Adipose tissue (tissue), 3 donors: ENCODE measurements around the gene ATOSB. TPM values are rescaled to one million over a fixed set of nuclear protein-coding genes. Genes with fewer than 3 reads are reported as not detected.

Source experiments
- H3K27ac ChIP-seq: one replicate; pipeline ENCODE4 v1.5.1; 2013; ENCODE audit warnings: low read depth, low read length
- WGBS, 3 donors: extraction: QIAGEN DNeasy Blood & Tissue Kit; methylation state at CpG; one replicate each; pipeline ENCODE4 v1.1.7; 2013; 5-methylcytosine and 5-hydroxymethylcytosine counted together
- polyA plus RNA-seq, 3 donors: library from polyadenylated mRNA; stranded (reverse); fragments of 200-250 nt; gene quantifications; one replicate each; pipeline ENCODE4 v1.2.3, GENCODE V29; 2013
- donor health status: healthy with polysubstance abuse.
- donor health status: Bipolar disorder and iron deficiency.
- donor health status: healthy.

The ATOSB gene
- polyA plus RNA-seq, 3 donors = 4.7 to 16.4 (median 15.5) TPM

GRCh38 chr9:35116539-35116897 is 856 bp upstream of the ATOSB start:
- H3K27ac ChIP-seq = no peak overlapping the region
- 0% methylated on average over 12 of the region's 12 CpGs for WGBS, 3 donors

DNA sequence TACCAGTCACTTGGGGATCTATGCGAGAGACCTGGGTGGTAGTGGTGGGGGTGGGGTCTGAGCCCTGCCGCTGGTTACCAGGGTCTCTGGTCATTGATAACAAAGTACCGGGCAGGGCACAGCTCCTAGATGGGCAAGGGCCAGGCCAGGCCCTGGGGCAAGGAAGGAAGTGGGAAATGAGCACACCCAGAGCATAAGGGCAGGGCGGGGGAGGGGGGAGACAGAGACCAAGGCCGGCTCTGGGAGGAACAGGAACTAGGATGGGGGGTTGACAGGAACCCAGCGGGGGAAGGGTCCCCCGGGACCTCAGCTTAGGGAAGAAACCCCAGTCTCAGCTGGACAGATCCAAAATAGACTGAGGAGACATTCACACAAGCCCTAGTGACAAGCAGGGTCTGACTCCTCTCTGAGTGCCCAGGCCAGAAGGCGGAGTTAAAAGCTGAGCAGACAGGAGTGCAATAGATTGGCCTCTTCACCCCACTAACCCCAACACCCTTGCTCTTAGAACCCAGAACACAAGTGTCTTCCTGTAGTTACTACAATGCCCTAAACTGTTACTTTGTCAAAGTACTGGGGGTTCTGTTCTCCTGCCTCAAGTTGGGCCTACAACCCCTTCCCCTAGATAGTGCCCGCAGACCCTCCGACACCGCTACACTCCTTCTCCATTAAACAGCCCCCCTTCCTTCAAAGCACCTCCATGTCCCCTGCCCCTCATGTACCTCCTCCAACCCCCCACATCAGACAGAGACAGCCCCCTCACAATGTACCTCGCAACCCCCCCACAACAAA is 628 bp downstream of the ATOSB start:
- WGBS, 3 donors = 6 to 9% (median 7%) methylated on average over 12 of the region's 12 CpGs
- peak overlapping the region; percentile 51 for H3K27ac ChIP-seq

DNA sequence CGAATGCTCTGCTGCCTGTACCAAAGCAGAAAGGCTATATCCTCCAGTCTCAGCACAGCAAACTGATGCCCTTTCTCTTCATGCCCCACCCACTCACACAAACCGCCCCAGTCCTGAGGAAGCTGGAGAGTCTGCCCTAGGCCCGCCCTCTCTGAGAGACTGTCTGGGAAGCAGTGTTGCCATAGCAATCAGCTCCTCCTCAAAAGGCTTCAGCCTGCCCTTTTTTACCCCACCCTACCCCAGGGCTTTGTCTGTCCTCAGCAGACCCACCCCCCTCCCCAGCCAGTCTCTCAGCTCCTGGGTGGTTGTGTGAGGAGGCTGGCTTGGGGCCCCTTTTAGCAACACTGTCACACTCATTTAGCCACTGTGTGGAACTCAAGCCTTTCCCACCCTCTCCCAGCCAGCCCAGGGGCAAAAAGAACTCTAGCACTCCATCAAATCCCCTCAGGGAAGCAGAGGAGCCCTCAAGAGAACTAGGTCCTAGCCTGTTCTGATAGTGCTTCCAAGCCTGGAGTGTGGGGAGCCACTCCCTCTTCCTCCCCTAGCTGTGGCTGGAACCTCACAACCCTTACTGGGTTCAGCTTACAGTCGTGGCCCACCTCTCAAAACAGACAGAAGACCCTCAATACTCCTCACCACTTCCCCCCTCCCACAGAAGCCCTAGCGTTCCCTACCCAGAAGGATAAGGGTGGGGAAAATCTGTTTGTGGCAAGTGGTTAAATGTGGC is 1.4 kb downstream of the ATOSB start:
- peak overlapping the region; percentile 51 for H3K27ac ChIP-seq
- whole genome bisulfite sequencing, 3 donors = 1 to 21% (median 2%) methylated on average over 5 of the region's 5 CpGs

- no peak overlapping the region for H3K27ac ChIP-seq
- 65 to 78% (median 77%) methylated on average over 3 of the region's 3 CpGs for WGBS, 3 donors
Measured at GRCh38 chr9:35112257-35113020, 3.2 kb downstream of the ATOSB start.

- H3K27ac ChIP-seq = peak overlapping the region; percentile 58
- WGBS, 3 donors = 1 to 2% (median 1%) methylated on average over 48 to 57 of the region's 57 CpGs
Measured at GRCh38 chr9:35111001-35111933, 4.4 kb downstream of the ATOSB start.

GRCh38 chr9:35110327-35110761 is 5.3 kb downstream of the ATOSB start:
- 27 to 40% (median 32%) methylated on average over 3 of the region's 3 CpGs for WGBS, 3 donors
- no peak overlapping the region for H3K27ac ChIP-seq

DNA sequence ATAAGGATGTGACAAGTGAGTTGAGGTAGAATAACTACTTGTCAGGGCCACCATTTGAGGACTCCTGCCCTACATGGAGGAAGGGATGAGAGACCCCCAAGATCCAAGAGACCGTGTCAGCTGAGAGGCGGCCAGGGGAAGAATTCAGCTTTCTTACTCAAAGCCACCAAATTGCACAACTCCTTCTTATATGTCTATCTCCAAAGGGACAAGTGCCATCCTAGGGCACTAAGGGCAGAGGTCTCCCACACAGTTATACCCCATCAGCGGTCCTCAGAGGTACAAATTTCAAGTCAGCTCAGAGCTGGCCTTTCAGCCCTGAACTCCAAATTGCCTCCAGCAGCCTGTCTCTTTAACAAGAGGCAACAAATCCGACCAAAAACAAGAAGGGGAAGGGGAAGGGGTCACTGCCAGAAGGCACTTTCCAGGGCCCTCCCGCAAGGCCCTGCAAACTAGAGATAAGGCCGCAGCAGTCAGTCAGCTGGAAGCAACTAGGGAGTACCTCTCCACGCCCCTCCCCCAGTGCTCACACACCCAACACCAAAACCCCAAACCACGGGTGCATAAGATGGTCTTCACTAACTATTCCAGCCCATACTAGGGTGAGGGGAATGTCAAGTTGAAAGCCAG is 6.6 kb downstream of the ATOSB start:
- no peak overlapping the region for H3K27ac ChIP-seq
- WGBS, 3 donors = 39 to 61% (median 50%) methylated on average over 7 to 8 of the region's 8 CpGs

- WGBS, 3 donors = 92 to 96% (median 95%) methylated on average over 6 of the region's 6 CpGs
Measured at GRCh38 chr9:35108461-35108860, 7.2 kb downstream of the ATOSB start.

GRCh38 chr9:35107297-35108290 is 8.1 kb downstream of the ATOSB start:
- 77 to 80% (median 79%) methylated on average over 16 to 18 of the region's 18 CpGs for WGBS, 3 donors
- no peak overlapping the region for H3K27ac ChIP-seq

More at GRCh38 chr9:35108461-35108860, 7.2 kb downstream of the ATOSB start:
- no peak overlapping the region for H3K27ac ChIP-seq

GRCh38 chr9:35106343-35106730 is 9.3 kb downstream of the ATOSB start:
- WGBS, 3 donors = 80 to 91% (median 86%) methylated on average over 7 of the region's 7 CpGs
- H3K27ac ChIP-seq = no peak overlapping the region

GRCh38 chr9:35105571-35106342 is 9.9 kb downstream of the ATOSB start:
- no peak overlapping the region for H3K27ac ChIP-seq
- 92 to 94% (median 92%) methylated on average over 13 of the region's 13 CpGs for WGBS, 3 donors

GRCh38 chr9:35105126-35105525 is 10.5 kb downstream of the ATOSB start:
- 91% methylated on average over 12 of the region's 12 CpGs for WGBS, 3 donors
- H3K27ac ChIP-seq = no peak overlapping the region

- H3K27ac ChIP-seq = no peak overlapping the region
- 89 to 92% (median 90%) methylated on average over 4 of the region's 4 CpGs for WGBS, 3 donors
Measured at GRCh38 chr9:35104586-35104985, 11.1 kb downstream of the ATOSB start.

DNA sequence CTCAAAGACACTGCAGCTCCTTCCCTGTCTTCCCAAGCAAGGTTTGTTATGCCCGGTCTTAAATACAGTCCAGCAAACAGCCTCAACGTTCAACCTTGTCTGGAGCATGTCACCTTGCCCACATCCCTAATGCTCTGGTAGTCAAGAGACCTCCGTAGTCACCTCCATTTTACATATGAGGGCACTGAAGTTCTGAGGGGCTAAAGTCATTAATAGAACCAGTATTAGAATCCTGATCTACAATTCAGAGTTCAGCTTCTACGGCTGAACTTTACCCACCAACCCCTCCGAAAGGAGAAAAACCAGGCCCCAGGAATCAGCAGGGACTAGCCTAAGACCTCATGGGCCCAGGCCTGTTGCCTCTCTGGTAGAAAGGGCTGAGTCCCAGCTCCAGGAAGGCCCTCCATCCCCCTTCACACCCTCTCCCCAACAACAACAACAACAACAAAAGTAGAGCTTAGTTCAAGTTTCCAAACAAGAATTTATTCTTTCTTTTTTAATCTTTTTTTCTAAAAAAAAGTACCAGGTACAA is 11.9 kb downstream of the ATOSB start:
- H3K27ac ChIP-seq = peak overlapping the region; percentile 11
- WGBS, 3 donors = 35 to 41% (median 40%) methylated on average over 5 of the region's 5 CpGs

GRCh38 chr9:35102769-35103659 is 12.6 kb downstream of the ATOSB start, which contains the start of gene STOML2:
STOML2 (minus strand) TSS chr9:35103131; CDS start chr9:35103094, 37 bp downstream.
- 0 to 1% (median 1%) methylated on average over 57 of the region's 57 CpGs for WGBS, 3 donors
- peak within 1 kb of the TSS; percentile 11 for H3K27ac ChIP-seq
